HT1080 (cell line): ENCODE results near the gene TAPT1. TPM values are rescaled to one million over a fixed set of nuclear protein-coding genes. Genes with fewer than 3 reads are reported as not detected.

Source experiments
- DNase-seq: peaks from one replicate; pipeline ENCODE4 v3.0.0-alpha.2; 2015; ENCODE audit warnings: low read depth
- total RNA-seq: library from RNA; depleted of rRNA; stranded (reverse); fragments of >200 nt; shearing (Covaris generic); gene quantifications from 2 replicates; pipeline ENCODE4 v1.2.3, GENCODE V29; 2014

The TAPT1 gene
- total RNA-seq, 1 experiment from 2014 or later, result 9.2 TPM

GRCh38 chr4:16139066-16139945 is 87.0 kb downstream of the TAPT1 start:
- no peak for DNase-seq

DNA sequence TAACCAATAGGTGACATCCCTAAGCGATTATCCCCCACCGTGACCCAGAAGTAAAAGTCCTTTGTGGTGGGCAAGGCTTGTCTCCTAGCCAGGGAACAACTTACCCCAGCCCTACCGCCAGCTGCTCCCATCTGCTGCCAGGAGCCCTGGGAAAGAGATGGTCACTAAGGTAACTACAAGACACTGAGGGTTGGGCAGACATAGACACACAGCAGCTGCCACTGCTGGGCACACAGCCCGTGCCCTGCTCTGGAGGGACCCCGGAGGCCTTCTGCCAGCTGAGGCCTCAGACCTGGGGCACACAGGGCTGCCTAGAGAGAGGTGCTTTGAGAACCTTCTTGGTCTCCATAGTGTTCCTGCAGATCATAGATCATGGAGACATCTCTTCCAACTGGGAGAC is 89.4 kb downstream of the TAPT1 start:
- DNase-seq, result no peak

DNA sequence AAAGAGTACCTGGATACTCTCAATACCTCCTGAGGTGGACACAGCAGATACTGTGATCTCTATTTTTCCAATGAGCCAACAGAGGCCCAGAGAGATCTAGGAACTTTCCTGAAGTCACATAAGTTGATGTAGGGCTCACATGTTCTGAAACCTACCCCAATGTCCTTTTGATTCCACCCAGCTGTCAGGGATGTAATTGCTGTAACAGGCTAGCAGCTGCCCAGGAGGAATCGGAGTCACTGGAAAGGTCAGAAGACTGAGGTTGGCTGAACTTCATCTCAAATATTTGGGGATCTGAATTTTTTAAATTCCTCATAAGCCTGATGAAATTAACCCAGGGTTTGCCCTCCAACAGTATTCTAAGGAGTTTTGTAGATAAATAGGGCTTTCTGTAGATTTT is 90.0 kb downstream of the TAPT1 start:
- no peak for DNase-seq

DNA sequence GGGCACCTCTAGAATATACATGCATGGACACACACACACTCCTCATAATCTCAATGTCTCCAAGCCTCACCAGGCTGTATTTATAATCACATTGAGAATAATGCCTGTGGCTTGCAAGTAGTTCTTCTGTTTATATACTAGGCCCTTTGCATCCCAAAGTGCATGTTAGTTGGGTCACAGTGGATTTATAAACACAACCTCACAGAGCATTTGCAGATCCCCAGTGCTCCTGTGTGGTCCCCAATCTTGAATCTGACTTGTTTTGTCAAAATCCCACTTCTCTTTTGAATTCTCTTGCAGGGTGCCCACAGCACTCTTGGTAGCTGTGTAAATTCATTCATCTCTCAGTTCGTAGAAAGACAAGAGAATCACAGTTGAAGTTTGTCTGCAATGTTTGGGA is 92.9 kb downstream of the TAPT1 start:
- no peak for DNase-seq

DNA sequence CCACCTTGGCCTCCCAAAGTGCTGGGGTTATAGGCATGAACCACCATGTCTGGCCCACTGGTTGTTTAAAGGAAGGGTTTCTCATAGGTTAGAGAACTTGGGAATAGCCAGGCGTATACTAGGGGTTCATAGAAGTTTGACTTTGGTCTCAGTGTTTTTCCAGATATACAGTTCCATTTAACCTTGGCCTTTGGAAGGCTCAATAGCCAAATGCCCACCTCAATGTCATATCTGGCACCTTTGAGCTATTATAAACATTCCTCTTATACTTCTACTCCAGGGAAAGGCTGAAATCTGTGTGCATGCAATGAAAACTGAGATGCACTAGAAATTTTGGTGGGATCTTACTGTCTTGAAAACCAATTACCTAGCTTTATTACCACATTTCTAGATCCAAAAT is 95.0 kb downstream of the TAPT1 start:
- DNase-seq, result no peak

- DNase-seq, result no peak
Measured at GRCh38 chr4:16129336-16129735, 96.9 kb downstream of the TAPT1 start.

GRCh38 chr4:16126714-16127113 is 99.6 kb downstream of the TAPT1 start:
- DNase-seq, result no peak

- DNase-seq, result no peak
Measured at GRCh38 chr4:16125571-16126445, 100.5 kb downstream of the TAPT1 start.

DNA sequence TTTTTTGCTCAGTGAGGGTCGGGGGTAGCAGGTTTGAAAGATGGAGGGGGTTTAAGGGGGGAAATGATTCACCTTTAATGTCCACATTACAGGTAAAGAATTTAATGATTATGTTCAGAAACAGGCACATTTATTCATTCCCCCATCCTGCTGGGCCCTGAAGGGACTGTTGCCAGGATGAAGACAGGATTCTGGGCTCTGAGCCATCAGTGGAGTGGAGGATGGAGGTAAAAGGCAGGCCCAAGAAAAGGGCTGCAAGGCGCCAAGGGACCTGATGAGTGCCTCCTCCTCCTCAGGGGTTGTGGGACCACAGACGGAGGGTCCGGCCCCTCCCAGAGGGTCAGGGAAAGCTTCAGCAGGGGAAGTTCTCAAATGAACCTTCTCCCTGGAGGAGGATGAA is 102.0 kb downstream of the TAPT1 start:
- no peak for DNase-seq

GRCh38 chr4:16123356-16124084 is 102.8 kb downstream of the TAPT1 start:
- DNase-seq, result no peak

- no peak for DNase-seq
Measured at GRCh38 chr4:16122784-16123183, 103.5 kb downstream of the TAPT1 start.

GRCh38 chr4:16122308-16122711 is 104.0 kb downstream of the TAPT1 start:
- DNase-seq, result no peak

- peak; percentile 49 for DNase-seq
Measured at GRCh38 chr4:16120720-16121119, 105.6 kb downstream of the TAPT1 start.

GRCh38 chr4:16119981-16120380 is 106.3 kb downstream of the TAPT1 start:
- no peak for DNase-seq

DNA sequence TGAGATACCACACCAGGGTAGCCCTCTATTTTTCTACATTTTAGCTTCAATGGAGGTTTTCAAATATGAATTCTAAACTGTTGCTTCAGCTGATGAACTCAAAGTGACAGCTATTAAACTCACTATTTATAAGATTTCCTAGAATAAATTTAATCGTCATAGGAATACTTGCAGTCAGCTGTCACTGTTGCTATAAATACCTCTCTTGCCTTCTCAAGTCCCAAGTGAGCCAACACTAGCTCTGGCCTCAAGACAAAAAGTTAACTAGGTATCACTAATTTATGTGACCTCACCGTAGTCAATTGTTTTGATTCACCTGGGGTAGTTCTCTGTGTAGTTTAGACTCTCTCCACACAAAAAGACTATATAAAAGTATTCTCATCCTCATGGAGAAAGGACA is 108.2 kb downstream of the TAPT1 start:
- no peak for DNase-seq

DNA sequence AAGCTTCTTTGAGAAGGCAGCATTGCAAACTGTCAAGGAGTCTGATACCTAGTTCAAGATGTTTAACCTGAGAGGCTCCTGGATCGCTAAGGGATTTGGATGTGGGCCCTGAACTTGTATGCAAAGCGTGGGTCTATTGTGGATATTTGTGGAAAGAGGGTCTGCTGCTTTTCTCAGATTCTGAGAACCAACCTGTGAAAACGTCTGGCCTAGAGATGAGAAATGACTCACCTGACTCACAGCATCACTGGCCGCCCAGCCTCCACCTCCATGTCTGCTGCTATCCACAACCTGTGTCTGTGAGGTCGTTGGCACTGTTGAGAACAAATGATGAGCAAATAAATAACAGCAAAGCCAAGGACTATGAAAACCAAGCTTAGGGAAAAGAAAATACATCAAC is 109.1 kb downstream of the TAPT1 start:
- no peak for DNase-seq

DNA sequence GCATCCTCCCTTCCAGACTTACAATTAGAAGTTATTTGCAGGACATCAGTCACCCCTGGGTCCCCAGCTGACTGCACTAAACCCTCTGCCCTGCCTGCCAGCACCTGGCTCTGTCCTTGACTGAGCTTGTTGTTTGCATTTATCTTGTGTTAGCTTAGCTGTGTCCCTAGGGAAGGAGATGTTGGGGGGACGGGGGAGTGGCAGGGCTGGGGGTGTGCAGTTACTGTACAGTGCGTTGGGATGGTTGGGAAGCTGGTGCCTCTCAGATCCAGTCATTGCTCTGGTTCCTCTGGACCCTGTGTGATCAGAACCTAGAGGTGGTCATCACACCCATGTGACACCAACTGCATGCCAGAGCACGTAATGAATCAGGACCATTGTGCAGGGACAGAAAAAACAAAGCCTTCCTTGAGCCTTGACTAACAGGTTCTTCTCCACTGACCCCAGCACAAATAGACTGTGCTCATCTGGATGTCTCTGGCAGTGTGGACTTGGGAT is 109.7 kb downstream of the TAPT1 start:
- DNase-seq, result no peak

GRCh38 chr4:16116019-16116418 is 110.3 kb downstream of the TAPT1 start:
- no peak for DNase-seq

DNA sequence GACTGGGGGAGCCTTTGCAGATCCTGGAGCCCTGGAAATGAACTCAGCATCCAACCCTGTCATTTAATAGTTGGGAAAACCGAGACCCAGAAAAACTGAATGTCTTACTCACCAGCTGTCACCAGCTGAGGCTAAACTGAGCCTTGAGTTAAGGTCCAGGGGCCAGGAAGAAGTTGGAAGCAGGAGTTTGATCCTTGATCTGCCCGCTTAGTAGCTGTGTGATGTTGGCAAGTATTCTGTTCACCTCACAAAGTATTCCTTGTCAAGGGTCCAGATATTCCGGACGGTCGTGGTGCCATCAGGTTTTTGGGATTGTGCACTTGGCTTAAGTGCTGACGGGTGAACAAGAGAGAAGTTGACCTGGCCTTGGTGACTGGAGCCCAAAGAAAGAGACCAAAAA is 111.7 kb downstream of the TAPT1 start:
- no peak for DNase-seq

GRCh38 chr4:16113741-16114140 is 112.5 kb downstream of the TAPT1 start:
- no peak for DNase-seq

DNA sequence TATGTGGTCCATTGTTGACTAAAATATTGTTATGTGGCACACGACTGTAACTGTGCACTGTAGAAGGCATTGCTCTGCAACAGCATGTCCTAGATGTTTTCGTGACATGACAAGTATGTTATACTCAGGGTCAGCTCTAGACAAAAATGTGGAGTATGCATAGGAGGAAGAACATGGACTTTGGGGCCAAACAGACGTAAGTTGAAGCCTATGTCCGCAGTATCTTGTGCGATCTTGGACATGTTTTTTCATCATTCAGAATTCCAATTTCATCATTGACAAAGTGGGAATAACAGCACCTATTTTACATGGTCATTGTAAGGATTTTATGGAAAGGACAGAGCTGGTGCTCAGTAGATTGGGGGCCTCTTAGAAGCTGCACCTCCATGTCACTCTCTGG is 114.7 kb downstream of the TAPT1 start:
- no peak for DNase-seq
